Omental fat pad (tissue), 4 donors: ENCODE measurements around the gene CNTNAP1. TPM values are rescaled to one million over a fixed set of nuclear protein-coding genes. Genes with fewer than 3 reads are reported as not detected.

ENCODE experiments used
- ATAC-seq: fragments of 150-250 bp; one replicate; pipeline ENCODE4 v1.9.1; 2016; ENCODE audit warnings: mild to moderate bottlenecking, moderate library complexity; ENCODE audit not compliant: low FRiP score
- DNase-seq: peaks from one replicate; pipeline ENCODE4 v3.0.0-alpha.2; 2019; ENCODE audit warnings: low spot score
- CTCF ChIP-seq, 3 donors: fragments of 450-650 bp; IDR thresholded peaks; one replicate each; pipeline ENCODE4 v1.5.1; 2016 to 2017; ENCODE audit warnings: antibody characterized with exemption in 3 of 3, mild to moderate bottlenecking in 3 of 3, moderate library complexity in 2 of 3
- total RNA-seq, 4 donors: library from RNA; depleted of rRNA; stranded (reverse); fragments of >200 nt; gene quantifications; one replicate each; pipeline ENCODE4 v1.1.0, GENCODE V29; 2016

CNTNAP1 gene
- total RNA-seq, 4 donors from 2014 or later, result 1.8 to 9.0 (median 4.2) TPM

GRCh38 chr17:42687707-42688320 is 5.5 kb downstream of the CNTNAP1 start:
- no peak for TF ChIP-seq CTCF (IDR thresholded peaks at IDR 0.05)
- ATAC-seq (no peak), DNase-seq (no peak)

- TF ChIP-seq CTCF (IDR thresholded peaks at IDR 0.05), result no peak
- DNase-seq (no peak), ATAC-seq (no peak)
These were observed 8.3 kb downstream of the CNTNAP1 start for GRCh38 chr17:42690596-42690995.

GRCh38 chr17:42691021-42691545 is 8.8 kb downstream of the CNTNAP1 start:
- DNase-seq (no peak), ATAC-seq (no peak)
- no peak for TF ChIP-seq CTCF (IDR thresholded peaks at IDR 0.05)

- ATAC-seq, result no peak
- DNase-seq, result no peak
- TF ChIP-seq CTCF (IDR thresholded peaks at IDR 0.05), result no peak
These were observed 10.2 kb downstream of the CNTNAP1 start for GRCh38 chr17:42692489-42692888.

- DNase-seq (no peak), ATAC-seq (no peak)
- TF ChIP-seq CTCF (IDR thresholded peaks at IDR 0.05), result no peak
These were observed 12.2 kb downstream of the CNTNAP1 start for GRCh38 chr17:42694524-42694923.

- ATAC-seq (no peak), DNase-seq (no peak)
- TF ChIP-seq CTCF (IDR thresholded peaks at IDR 0.05), result no peak
These were observed 13.2 kb downstream of the CNTNAP1 start for GRCh38 chr17:42695500-42695899.

- TF ChIP-seq CTCF (IDR thresholded peaks at IDR 0.05), result no peak
- ATAC-seq (no peak), DNase-seq (no peak)
These were observed 14.9 kb downstream of the CNTNAP1 start for GRCh38 chr17:42697108-42697811.
